Regular cardiac myocyte (primary cell): ENCODE data around the gene AFDN. TPM values are rescaled to one million over a fixed set of nuclear protein-coding genes. Genes with fewer than 3 reads are reported as not detected.

Source experiments
- total RNA-seq: library from RNA; depleted of rRNA; stranded (reverse); fragments of >200 nt; gene quantifications from 2 replicates; pipeline ENCODE4 v1.2.3, GENCODE V29; 2014

AFDN gene, protein sequence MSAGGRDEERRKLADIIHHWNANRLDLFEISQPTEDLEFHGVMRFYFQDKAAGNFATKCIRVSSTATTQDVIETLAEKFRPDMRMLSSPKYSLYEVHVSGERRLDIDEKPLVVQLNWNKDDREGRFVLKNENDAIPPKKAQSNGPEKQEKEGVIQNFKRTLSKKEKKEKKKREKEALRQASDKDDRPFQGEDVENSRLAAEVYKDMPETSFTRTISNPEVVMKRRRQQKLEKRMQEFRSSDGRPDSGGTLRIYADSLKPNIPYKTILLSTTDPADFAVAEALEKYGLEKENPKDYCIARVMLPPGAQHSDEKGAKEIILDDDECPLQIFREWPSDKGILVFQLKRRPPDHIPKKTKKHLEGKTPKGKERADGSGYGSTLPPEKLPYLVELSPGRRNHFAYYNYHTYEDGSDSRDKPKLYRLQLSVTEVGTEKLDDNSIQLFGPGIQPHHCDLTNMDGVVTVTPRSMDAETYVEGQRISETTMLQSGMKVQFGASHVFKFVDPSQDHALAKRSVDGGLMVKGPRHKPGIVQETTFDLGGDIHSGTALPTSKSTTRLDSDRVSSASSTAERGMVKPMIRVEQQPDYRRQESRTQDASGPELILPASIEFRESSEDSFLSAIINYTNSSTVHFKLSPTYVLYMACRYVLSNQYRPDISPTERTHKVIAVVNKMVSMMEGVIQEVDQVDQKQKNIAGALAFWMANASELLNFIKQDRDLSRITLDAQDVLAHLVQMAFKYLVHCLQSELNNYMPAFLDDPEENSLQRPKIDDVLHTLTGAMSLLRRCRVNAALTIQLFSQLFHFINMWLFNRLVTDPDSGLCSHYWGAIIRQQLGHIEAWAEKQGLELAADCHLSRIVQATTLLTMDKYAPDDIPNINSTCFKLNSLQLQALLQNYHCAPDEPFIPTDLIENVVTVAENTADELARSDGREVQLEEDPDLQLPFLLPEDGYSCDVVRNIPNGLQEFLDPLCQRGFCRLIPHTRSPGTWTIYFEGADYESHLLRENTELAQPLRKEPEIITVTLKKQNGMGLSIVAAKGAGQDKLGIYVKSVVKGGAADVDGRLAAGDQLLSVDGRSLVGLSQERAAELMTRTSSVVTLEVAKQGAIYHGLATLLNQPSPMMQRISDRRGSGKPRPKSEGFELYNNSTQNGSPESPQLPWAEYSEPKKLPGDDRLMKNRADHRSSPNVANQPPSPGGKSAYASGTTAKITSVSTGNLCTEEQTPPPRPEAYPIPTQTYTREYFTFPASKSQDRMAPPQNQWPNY (N-terminal part only)
- 32.2 and 54.1 TPM in 2 replicates for total RNA-seq

DNA sequence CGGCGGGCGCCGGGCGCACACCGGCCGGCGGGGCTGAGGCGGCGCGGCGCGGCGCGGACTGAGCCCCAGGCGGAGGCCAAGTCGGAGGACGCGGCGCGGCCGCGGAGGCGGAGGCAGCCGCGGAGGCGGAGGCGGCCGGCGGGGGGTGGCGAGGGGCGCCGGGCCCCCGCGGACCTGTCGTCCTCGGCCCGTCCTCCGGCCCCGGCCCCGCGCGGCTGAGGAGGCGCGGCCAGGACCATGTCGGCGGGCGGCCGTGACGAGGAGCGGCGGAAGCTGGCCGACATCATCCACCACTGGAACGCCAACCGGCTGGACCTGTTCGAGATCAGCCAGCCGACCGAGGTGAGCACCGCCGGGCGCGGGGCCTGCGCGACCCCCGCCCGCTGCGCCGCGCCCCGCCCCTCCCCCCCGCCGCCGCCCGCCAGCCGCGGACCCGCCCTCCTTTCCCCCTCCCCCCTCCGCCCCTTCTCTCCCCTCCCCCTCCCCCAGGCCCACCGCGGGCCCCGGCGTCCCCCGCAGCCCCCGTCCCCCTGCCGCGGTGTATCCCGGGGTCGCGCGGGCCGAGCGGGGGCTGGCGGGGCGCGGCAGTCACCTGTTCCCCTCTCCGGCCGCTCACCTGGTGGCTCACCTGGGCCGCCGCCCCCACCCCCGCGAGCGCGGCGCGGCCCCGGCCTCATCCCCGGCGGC, at the start of gene AFDN:
TSS of gene AFDN (plus strand) at position 16 of the 687 bp plus-strand sequence. CDS start at position 238, 222 bp downstream.

DNA sequence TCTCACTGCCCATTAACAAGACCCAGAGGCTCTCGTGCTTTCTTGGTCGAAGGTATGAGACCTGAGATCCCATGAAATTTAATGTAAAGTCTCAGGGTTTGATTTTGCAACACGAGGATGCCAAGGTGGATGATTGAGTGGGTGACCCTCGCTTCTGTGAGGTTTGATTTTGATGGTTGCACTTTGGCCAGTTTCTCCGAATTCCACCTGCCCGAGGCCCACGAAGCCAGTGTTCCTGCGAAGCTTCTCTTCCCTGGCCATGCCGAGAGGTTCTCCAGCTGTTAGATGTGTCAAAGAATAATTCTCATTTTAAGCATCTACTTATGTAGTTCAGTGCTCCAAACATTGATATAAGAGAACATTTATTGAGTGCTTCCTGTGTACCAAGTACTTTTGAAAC, 170.9 kb downstream of the AFDN start, which contains the start of gene KIF25:
TSS of gene KIF25 (plus strand) at position 30 of the 400 bp plus-strand sequence. CDS start 31,915 bp downstream, outside the sequence.

Other genes starting within 250 kb of the AFDN start
- gene KIF25, start 170.8 kb downstream of the AFDN start, total RNA-seq, result 0.38 and 2.0 TPM in 2 replicates